A549 (cell line): ENCODE data around the gene PFDN5.

Experiments used
- EP300 ChIP-seq, 2 experiments: fragments of >200 bp; sonication (Bioruptor Twin); formaldehyde crosslinking; IDR thresholded peaks; 2 replicates in 1 of 2; 3 replicates in 1 of 2; pipeline ENCODE4 v1.6.1; 2016 to 2017
- POLR2A ChIP-seq: IDR thresholded peaks from 2 replicates; pipeline ENCODE4 v1.6.1; 2012; ENCODE audit warnings: mild to moderate bottlenecking, low read length
- POLR2AphosphoS2 ChIP-seq: conservative IDR thresholded peaks from 2 replicates; pipeline ENCODE4 v1.6.1; 2012; ENCODE audit warnings: low read length, improper control_type of control experiment, inconsistent platforms
- RAD21 ChIP-seq, 2 experiments: fragments of >200 bp in 1 of 2; sonication (Bioruptor Twin) in 1 of 2; formaldehyde crosslinking in 1 of 2; IDR thresholded peaks in 1 of 2; conservative IDR thresholded peaks in 1 of 2; 2 replicates in 1 of 2; 3 replicates in 1 of 2; pipeline ENCODE4 v1.6.1; 2012 to 2018; ENCODE audit warnings: inconsistent platforms in 1 of 2
- RCOR1 ChIP-seq: fragments of 150-350 bp; IDR thresholded peaks from 2 replicates; pipeline ENCODE4 v1.6.1; 2014; ENCODE audit warnings: antibody characterized with exemption, low read length, low read depth
- TF ChIP-seq, protein P1 (sequence below): fragments of >200 bp; sonication (Bioruptor Twin); formaldehyde crosslinking; IDR thresholded peaks from 3 replicates; pipeline ENCODE4 v1.5.1; 2016
- TF ChIP-seq, protein P2 (sequence below): fragments of 150-350 bp; IDR thresholded peaks from 2 replicates; pipeline ENCODE4 v1.6.1; 2014; ENCODE audit warnings: low read depth, mild to moderate bottlenecking, low read length
- TF ChIP-seq, protein P3 (sequence below): fragments of 450-650 bp; IDR thresholded peaks from 2 replicates; pipeline ENCODE4 v1.6.1; 2014; ENCODE audit warnings: antibody characterized with exemption

DNA sequence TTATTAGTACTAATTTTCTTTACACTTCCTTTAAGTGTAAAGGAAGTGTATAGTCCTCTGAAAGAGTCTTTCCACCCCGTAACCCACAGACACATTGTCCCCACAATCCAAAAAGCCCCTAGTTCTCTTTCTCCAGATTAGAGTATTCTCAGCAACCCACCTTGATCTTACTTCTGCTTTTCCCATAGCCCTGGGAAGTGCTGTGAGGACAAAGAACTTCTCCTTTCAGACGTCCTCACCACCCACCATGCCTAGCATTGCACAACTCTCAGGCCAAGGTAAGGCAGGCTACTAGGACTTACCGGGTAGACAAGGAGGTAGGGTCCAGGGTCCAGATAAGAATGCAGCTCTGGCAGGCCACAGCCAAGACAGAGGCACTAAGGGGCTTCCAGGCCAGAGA is 18.7 kb downstream of the PFDN5 start:
- TF ChIP-seq RCOR1 = no peak
- TF ChIP-seq, protein P1, sequence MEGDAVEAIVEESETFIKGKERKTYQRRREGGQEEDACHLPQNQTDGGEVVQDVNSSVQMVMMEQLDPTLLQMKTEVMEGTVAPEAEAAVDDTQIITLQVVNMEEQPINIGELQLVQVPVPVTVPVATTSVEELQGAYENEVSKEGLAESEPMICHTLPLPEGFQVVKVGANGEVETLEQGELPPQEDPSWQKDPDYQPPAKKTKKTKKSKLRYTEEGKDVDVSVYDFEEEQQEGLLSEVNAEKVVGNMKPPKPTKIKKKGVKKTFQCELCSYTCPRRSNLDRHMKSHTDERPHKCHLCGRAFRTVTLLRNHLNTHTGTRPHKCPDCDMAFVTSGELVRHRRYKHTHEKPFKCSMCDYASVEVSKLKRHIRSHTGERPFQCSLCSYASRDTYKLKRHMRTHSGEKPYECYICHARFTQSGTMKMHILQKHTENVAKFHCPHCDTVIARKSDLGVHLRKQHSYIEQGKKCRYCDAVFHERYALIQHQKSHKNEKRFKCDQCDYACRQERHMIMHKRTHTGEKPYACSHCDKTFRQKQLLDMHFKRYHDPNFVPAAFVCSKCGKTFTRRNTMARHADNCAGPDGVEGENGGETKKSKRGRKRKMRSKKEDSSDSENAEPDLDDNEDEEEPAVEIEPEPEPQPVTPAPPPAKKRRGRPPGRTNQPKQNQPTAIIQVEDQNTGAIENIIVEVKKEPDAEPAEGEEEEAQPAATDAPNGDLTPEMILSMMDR = no peak
- TF ChIP-seq RAD21 (conservative IDR thresholded peaks at IDR 0.05 in 1 of 2, IDR thresholded peaks at IDR 0.05 in 1 of 2) = no peak
- TF ChIP-seq, protein P2, sequence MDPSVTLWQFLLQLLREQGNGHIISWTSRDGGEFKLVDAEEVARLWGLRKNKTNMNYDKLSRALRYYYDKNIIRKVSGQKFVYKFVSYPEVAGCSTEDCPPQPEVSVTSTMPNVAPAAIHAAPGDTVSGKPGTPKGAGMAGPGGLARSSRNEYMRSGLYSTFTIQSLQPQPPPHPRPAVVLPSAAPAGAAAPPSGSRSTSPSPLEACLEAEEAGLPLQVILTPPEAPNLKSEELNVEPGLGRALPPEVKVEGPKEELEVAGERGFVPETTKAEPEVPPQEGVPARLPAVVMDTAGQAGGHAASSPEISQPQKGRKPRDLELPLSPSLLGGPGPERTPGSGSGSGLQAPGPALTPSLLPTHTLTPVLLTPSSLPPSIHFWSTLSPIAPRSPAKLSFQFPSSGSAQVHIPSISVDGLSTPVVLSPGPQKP = no peak
- TF ChIP-seq, protein P3, sequence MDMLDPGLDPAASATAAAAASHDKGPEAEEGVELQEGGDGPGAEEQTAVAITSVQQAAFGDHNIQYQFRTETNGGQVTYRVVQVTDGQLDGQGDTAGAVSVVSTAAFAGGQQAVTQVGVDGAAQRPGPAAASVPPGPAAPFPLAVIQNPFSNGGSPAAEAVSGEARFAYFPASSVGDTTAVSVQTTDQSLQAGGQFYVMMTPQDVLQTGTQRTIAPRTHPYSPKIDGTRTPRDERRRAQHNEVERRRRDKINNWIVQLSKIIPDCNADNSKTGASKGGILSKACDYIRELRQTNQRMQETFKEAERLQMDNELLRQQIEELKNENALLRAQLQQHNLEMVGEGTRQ = no peak
- TF ChIP-seq POLR2AphosphoS2 = no peak
- TF ChIP-seq POLR2A = no peak
- TF ChIP-seq EP300 (IDR thresholded peaks at IDR 0.05) = no peak
